DMS53 (cell line): ENCODE data around the gene HACD2.
A peak's percentile ranks its signal among the peaks of the same experiment; 100 is the strongest.
"Not testable (repeated sequence)": the region's sequence is repeated elsewhere in the genome, so short reads cannot be mapped to it uniquely, and the experiment has no call there.

Source experiments
- DNase-seq: peaks from one replicate; lab custom pipeline; 2025; lab: John Stamatoyannopoulos, UW

The HACD2 gene

GRCh38 chr3:123525433-123525832 is 59.4 kb downstream of the HACD2 start:
- DNase-seq, result no peak

- no peak for DNase-seq
Measured at GRCh38 chr3:123524981-123525380, 59.9 kb downstream of the HACD2 start.

GRCh38 chr3:123523023-123523412 is 61.8 kb downstream of the HACD2 start:
- DNase-seq, result no peak

DNA sequence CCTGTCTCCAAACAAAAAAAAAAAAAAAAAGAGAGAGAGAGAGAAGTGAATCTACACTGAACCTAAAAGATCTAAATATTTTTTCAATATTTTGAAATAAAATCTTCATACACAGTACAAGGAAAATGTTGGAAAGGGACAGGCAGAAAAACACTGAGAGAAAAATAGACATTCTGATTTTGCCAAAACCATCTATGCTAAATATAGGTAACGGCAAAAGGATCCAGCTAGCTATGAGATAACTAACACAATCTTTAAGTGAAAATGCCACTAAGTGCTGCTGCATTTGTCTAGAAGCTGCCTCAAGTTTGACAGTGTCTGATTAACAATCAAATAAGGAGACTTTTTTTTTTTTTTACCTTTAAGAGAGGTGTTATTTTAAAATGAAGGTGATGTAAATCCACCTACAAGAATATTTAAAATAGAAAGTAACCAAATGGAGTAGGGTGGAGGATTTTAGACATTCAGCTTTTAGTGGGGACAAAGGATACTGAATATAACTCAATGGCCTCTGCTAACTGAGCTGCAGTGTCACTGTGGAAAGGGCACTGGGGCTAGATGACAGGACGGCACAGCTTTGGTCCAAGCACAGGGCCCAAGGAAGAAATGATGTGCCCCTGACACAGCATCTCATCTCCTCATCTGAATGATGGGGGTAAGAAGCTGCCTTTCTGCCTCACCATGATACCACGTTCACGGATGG is 62.4 kb downstream of the HACD2 start:
- DNase-seq, result no peak

DNA sequence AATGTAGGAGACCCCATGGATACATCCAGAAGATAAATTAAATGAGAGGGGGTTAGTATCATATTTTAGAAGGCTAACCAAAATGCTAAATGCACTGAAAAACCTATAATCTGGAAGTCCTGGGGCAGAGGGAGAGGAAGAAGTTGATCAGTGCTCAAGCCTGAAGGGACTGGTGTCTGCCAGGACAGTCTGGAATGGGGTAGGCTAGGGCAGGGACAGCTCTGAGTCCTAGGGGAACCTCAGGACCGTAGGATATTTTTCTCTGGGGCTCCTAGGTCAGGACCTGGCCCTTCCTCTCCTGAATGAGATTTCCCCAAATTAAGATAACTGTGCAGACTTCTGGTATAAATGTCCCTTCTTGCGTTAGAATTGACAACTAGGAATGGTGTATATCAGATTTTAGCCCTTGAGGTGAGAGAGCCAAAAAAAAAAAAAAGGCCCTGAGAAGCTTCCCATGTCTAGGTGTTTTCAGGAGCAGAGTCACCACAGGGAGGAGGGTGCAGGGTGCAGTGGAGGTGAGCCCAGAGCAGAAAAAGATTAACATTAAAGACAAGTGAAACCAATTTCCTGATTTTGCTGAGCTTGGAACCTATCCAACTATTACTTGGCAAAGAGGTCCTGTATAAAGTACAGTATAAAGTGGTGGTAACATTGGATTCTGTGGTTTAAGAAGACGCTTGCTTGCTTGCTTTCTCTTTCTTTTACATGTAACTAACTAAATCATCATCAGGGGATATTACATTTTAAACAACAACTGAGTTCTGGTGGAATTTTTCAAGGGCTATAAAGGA is 63.5 kb downstream of the HACD2 start:
- no peak for DNase-seq

GRCh38 chr3:123520656-123521055 is 64.2 kb downstream of the HACD2 start:
- no peak for DNase-seq

GRCh38 chr3:123518892-123519485 is 65.9 kb downstream of the HACD2 start:
- DNase-seq, result no peak

GRCh38 chr3:123511726-123512125 is 73.1 kb downstream of the HACD2 start:
- DNase-seq, result no peak

DNA sequence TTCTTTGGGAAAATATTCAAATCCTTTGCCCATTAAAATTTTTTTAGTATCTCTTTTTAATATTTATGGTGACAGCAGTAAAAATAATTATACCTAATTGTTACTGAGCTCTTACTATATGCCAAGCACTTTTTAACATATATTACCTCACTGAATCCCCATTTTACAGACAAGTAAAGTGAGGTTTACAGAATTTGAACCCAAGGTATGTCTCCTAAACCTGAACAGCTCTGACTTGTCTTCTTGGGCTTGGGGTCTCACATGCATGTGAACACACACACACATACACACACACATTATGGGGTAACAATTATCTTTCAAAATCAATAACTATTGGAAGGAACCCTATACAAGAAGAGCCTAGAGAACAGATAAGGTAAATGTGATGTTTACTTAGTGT is 73.8 kb downstream of the HACD2 start:
- no peak for DNase-seq

- DNase-seq, result no peak
Measured at GRCh38 chr3:123508178-123508577, 76.7 kb downstream of the HACD2 start.

- no peak for DNase-seq
Measured at GRCh38 chr3:123505820-123506219, 79.0 kb downstream of the HACD2 start.

DNA sequence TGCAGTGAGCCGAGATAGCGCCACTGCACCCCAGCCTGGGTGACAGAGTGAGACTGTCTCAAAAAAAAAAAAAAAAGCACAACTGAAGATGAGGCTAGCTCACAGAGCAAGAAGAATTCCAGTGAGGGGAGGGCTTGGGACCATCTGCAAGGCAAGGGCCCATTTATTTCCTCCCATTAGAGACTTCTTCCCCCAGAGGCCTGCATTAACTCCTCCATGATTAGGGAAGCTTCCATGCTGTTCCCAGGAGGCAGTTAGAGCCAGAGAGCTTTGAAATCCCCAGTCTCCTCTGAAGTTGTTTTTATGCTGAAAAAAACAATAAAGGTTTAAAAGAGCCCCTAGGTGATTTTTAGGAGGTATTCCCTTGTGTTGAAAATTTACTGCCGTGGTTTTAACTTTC is 81.7 kb downstream of the HACD2 start:
- DNase-seq, result no peak

- DNase-seq, result no peak
Measured at GRCh38 chr3:123499322-123499721, 85.5 kb downstream of the HACD2 start.

GRCh38 chr3:123498761-123499160 is 86.1 kb downstream of the HACD2 start:
- no peak for DNase-seq

DNA sequence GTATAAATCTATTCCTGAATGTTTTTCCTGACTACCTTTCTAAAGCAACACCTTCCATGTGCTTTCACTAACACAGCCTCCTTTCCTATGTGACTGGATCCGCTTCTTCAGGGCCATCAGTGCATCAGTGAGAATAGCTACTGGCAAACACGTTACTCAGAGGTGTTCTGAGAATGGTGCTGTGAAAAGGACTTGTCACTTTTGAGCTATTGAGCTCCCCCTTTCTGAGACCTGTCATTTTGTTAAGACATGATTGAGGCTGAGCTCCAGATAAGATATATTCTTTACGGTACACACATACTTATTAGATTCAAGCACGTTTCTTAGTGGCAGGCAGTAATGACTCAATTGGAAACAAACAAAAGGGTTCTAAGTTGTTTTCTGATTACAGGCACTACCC is 90.9 kb downstream of the HACD2 start:
- no peak for DNase-seq

DNA sequence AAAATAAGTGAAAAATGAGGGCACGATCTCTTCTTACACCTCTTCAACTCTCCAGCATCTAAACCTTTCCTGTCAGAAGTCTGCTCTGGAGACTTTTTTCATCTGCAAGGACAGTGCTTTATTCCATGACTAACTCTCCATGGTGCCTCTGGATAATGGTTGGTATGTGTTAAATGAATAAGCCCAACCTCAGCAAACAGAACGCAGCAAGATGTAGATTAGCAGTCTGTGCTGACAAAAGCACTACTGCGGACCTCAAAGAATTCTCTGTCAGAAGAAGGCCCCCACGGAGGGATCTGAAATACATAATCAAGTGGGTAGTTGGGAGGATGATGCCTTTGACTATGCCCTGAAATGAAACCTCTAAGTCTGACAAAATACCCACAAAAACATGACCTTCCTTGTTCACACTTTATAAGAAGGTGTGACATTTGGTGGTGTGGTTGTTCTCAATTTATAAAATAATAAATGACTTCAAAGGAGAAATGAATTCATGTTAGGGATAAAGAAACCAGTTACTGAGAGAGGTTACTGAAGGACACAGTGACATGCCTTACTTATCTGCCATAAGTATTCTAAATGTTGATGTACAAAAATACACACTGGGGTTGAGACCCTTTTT is 92.8 kb downstream of the HACD2 start:
- DNase-seq, result no peak

- peak; percentile 68 for DNase-seq
Measured at GRCh38 chr3:123489400-123490004, 95.4 kb downstream of the HACD2 start.

DNA sequence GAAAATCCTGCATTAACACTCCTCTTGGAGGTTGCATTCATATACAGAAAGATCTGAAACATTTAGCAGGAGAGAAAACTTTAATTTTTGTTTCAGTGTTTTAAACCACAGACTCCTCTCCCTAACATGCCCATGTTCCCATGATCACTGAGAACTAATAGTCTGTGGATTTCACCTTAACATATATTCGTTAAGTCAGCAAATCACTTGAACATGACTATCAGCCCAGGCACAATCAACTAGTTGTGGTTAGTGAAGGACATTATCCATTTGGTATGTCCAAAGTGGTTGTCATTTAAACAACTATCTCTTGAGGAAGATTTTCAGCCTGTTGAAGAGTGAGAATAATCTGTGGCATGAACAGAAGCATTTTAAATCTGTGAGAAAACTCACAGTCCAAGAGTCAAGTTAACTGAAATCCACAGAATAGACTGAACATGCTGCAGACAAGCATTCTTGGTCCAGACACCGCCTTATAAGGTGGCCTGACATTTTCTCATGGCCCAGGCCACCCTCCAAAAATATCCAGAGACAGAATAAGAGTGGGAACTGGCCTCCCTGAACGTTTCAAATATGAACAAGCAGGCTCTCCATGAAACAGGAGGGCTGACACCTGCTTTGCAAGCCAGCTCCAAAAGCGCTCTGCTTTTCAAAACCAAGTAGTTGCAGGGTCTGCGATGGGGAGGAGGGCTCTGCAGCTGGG is 96.1 kb downstream of the HACD2 start:
- DNase-seq, result no peak

DNA sequence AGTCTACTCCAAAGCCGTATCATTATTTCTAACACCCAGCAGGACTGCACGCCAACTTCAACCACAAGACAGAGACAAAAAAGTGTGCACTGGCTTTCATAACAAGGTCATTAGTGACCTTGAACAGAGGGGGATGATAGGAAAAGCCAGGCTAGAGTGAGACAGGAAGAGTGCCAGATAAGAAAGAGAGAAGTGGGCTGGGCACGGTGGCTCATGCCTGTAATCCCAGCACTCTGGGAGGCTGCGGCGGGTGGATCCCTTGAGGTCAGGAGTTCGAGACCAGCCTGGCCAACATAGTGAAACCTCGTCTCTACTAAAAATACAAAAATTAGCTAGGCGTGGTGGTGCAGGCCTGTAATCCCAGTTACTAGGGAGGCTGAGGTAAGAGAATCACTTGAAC is 97.8 kb downstream of the HACD2 start:
- not testable (repeated sequence) for DNase-seq

DNA sequence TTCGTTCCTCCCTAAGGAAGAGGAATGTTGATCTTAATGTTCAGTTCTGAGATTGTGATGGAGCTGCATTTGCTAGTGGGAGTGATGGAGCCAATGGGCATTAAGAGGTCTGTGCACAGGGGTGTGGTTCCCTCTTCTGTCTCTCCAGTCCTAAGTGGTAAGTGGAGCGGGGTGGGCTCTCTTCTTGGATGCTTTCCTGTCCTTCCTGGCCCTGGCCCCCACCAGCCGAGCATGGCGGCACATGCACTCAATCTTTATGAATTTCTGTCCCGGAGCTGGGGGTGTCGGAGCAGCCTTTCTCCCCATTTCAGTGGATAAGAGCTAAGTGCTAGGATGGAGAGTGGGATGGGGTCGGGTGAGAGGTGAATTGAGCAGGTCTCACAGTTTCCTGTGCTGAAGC is 98.4 kb downstream of the HACD2 start:
- no peak for DNase-seq

DNA sequence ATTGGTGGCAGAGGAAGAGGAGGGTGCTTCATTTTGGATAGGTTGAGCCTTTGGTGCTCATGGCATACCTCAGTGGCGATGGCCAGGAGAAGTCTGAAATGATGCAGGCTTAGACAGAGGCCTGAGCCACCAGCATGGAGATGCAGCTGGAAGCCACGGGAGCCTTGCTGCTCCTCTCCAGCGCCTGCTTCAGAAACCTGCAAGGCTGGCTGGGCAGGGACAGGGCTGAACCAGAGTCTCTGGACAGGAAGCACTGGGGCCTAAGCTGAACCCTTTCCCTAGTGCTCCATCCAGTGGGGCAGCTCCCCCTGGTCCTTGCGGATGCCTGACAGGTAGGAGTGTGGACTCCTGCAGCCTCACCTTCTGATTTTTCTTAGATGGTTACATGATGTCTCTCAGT is 99.3 kb downstream of the HACD2 start:
- DNase-seq, result no peak

DNA sequence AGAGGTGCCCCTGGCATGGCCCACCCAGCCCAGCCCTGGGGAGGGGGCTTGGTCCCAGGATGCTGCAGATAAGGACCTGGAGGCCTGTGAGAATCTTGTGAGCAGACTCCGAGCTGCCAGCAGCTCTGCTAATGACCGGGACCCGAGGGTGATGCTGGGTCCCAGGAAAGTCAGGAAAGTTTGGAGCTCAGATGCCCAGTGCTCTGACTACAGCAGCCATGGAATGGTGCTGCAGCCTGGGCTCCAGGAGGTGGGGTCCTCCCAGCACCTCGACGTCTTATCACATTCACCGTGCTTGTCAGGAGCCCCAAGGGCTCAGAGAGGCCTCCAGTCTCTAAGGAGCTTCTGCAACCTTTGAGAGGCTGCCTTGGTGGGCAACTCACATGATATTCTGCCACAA is 101.7 kb downstream of the HACD2 start:
- DNase-seq, result no peak
